HG02798 (cell line): ENCODE data around the gene JDP2.
A peak's percentile ranks its signal among the peaks of the same experiment; 100 is the strongest.

ENCODE experiments used
- ATAC-seq: cut with Tn5 transposase; IDR thresholded peaks from one replicate; pipeline ENCODE4 v1.9.1; 2021; ENCODE audit warnings: mild to moderate bottlenecking; ENCODE audit not compliant: unreplicated experiment, poor library complexity

The JDP2 gene

DNA sequence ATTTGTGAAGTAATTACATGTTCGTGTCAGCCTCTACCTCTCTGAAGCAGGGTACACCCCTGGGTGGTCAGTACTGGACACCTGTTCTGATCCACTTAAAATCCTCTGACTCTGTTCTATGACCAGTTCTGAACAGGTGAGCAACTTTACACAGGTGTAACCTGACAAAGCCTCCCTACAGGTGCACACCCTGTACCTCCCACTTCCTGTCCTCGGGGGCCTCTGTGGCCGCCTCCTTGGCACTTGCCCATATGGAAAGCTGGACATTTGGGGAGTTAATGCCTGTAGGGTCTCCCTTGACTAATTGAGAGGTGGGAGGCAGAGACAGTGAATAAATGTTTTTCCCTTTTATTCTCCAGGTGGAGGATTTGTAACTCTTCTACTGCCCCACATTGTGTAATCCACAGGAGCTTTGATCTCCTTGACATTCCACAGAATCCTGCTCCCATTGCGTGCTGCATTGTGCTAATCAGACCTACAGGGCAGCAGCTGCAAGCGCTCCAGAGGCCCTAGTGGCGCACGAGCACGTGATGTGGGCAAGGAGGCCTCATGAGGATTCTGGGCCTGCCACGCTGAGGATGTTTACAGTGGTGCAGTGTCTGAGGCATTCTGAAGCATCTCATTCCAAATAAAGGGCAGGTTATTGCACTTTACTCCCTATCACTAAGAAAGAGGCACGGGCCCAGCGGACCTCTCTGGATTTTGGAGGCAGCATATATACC, 48.6 kb downstream of the JDP2 start:
- ATAC-seq: no peak

- no peak for ATAC-seq
Observed at GRCh38 chr14:75477881-75478280, 50.1 kb downstream of the JDP2 start.

DNA sequence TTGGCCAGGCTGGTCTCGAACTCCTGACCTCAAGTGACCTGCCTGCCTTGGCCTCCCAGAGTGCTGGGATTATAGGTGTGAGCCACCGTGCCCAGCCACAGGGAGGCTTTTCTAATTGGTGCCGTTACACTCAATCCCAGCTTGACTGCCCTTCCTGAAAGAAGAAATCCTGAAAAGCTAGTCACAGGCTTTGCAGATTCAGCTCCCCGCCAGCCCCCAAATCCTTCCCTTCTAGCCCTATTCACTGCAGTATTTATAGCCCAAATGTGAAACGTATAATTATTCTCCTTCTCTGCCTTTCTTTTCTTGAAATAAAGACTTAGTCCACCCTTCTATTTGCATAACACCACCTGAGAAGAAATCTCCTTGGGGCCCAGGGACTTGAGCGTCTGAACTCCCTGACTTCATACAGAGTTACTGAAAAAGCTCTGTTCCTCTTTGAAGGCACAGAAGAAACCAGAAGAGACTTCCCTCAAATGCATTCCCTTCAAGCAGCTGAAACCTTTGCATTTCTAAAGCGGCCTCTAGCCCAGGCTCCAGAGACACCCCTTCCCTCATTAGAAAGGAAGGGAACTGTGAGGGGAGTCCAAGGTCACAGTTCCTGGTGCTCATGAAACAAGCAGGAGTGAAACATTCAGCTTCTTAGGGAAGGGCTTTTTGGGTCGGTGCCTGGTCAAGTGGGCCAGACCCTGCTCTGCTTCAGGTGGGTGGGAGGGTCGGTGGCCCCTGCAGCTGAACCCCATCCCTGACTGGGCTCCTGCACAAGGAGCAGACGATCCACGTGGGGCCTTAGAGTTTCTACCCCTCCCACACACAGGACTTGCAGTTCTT, 52.2 kb downstream of the JDP2 start:
- peak; percentile 68 for ATAC-seq

GRCh38 chr14:75482366-75482765, 54.5 kb downstream of the JDP2 start:
- ATAC-seq: no peak

GRCh38 chr14:75484711-75485429, 57.0 kb downstream of the JDP2 start:
- ATAC-seq: no peak

- no peak for ATAC-seq
Observed at GRCh38 chr14:75486318-75486717, 58.5 kb downstream of the JDP2 start.

DNA sequence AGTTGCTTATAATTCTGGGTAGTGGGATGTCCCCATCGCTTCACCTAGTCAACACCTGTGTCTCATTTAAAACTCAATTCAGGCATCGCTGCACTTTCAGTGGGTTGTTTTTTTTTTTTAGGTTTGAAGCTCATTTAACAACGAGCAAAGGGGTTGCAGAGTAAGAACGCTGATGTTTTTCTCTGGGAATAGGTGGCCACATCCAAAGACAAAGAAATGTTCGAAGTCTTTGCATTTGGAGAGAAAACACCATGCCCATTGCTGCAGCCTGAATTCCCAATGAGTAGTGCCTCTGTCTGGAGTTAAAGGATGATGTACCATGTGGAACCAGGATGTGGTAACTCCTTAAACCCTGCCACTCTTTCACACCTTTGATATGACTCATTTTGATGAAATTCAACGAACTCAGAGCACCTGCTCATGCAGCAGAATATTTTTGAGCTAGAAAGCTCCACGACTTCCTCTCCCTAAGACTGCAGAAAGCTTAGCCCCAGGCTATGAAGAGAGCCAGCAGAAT, 59.4 kb downstream of the JDP2 start:
- peak; percentile 72 for ATAC-seq

DNA sequence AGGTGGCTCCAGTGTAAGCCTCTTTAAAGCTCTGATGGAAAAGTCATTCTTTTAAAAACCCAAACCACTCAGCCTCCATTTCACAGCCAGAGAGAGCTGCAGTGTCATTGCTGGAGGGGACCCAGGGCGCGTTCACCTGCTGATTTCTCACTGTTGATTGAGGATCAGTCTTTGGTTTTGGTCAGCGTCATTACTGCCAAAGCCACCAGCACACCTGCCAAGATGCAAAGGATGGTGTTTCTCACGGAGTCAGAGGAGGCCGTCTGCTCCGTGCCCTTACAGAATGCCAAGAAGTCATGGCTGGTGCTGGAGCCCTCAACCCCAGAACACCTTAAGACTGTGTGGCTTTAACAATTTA, 61.6 kb downstream of the JDP2 start:
- ATAC-seq: no peak

GRCh38 chr14:75491376-75491978, 63.7 kb downstream of the JDP2 start:
- no peak for ATAC-seq

DNA sequence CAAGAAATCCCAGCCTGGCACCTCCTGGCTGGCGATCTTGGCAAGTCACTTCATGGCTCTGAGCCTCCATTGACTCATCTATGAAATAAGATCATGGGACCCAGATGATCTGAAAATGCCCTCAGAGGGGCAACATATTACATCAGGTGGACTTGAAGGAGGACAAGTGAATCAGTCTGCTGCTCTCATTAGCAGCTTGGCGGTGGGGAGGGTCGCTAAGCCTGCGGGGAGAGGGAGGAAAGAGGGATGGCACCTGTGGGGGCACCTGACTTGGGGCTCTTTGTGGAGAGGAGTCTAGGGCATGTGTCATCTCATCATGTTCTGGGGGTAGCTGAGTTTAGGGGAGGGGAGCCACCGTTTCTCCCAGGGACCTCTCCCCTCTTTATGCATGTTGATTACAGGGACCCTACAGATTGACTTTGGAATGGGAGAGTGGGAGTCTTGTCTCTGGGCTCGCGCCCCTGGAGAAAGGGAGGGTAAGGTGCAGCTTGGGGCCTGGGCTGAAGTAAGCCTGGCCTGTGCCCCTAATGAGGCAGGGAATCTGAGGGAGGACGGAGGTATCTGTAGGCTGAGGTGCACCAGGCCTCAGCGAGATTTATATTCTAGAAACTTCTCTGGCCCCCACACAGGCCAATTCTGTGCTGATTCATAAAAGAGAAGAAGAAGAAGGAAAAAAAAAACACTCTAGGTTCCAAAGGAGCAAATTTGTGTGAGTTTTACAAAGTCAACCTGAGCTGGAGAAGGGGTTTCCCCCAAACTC, 65.2 kb downstream of the JDP2 start:
- ATAC-seq: no peak

DNA sequence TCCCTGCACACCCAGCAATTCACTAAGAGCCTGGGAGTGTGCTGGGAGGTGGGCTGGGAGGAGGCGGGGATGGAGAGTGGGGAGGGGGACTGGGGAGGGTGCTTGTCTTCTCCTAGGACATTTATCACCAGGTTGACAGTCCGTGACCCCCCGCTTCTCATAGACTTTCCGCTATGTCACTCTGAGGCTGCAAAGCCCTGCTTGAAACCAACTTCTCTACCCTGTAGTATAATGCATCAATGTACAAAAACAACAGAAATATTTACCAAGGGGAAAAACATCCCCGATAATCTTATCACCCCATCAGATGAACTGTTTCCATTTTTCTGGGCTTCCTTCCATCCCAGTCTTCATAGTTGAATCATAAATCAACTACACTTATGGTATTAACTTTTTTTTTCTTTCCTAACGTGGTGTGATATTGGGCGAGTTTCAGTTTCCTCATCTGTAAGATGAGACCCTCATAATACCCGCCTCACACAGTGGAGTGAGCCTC, 65.8 kb downstream of the JDP2 start:
- ATAC-seq: no peak

DNA sequence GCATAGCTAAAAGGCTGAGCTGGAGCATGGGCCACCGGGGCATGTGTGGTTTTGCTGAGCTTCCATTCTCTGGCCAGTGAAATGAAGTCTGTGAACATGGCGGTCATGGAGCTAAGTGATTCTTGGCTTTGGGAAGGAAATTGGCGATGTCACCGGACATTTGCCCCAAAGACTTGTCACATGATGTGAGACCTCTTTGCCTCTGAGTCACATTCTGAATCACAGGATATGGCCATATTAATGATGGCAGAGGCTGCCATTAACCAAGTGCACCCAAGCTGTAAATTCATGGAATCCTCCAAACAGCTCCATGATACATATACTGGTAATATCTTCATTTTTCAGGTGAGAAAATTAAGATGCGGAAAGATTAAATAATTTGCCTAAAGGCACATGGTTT, 67.1 kb downstream of the JDP2 start:
- ATAC-seq: no peak

GRCh38 chr14:75495399-75495798, 67.6 kb downstream of the JDP2 start:
- ATAC-seq: no peak

DNA sequence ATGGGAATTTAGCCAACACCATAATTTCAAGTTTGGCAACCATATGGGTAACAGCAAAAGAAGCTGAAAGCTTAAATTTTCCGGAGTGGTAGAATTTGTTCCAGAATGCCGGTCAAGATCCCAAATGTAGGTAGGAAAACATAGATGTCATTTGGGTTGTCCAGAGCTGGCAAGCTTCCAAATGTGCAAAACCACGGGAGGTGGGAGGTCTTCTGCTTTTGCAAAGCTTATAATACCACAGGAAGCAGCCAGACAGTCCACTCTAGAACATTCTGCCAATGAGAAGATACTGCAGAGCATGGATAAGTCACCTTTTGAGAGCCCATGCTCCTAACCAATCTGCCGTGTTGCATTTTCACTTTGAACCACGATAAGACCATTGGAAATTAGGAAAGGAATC, 68.1 kb downstream of the JDP2 start:
- ATAC-seq: no peak

- no peak for ATAC-seq
Observed at GRCh38 chr14:75496755-75497154, 68.9 kb downstream of the JDP2 start.

DNA sequence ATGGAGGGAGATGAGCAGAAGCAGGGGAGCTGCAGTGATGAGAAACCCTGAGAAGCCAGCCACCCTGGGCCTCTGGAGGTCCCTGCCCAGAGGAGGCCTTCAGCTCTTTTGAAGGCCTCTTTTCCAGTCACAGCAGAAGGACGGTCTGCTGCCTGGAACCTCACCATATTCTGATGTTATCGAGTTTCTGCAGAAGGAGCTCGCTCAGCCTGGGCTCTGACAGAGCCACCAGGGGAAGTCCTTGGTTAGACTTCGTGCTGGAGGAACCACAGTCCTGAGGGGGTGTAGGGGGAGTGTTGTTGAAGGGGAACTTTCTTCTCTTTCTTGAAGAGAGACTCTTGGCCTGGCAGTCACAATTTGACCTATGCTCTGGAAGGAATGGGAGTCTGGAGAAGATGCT, 69.4 kb downstream of the JDP2 start:
- peak; percentile 57 for ATAC-seq

GRCh38 chr14:75497701-75498100, 69.9 kb downstream of the JDP2 start:
- peak; percentile 3 for ATAC-seq

DNA sequence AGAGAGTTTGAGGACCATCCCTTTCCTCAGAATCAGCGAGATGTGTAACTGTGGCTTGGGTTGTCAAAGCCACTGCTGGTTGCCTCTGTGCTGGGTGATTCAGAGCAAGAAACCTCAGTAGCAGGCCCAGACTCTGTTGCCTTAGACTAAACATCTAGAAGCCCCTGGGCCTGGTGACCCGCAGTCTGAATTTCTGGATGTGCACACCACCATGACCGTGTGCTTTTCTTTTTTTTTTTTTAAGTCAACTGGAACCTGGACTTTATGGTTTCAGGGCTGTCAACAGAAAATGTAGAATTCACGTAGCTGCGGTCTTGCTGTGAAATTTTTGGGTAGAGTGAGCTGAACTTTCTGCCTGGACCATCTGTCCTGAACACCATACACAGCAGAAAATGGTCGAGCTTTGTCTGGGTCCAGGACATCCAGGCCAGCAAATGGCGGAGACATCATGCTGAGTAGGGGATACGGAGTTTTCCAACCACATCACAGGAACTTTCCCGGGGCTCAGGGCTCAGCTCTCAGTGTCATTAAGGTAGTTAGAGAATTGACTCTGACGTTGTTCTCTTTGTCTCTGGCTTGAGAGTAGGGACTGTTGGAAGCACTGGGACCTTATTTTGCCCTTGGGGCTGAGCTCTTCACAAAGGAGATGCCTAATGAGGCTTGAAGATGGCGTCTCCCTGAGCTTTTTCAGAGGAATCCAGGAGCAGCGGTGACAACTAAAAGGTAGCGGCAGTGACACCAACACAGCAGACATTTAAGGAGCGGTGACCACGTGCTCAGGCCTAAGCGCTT, 71.5 kb downstream of the JDP2 start:
- ATAC-seq: peak; percentile 65

- ATAC-seq: no peak
Observed at GRCh38 chr14:75501080-75501479, 73.3 kb downstream of the JDP2 start.
